ENCODE data around the gene MAP7D2.

The MAP7D2 gene

DNA sequence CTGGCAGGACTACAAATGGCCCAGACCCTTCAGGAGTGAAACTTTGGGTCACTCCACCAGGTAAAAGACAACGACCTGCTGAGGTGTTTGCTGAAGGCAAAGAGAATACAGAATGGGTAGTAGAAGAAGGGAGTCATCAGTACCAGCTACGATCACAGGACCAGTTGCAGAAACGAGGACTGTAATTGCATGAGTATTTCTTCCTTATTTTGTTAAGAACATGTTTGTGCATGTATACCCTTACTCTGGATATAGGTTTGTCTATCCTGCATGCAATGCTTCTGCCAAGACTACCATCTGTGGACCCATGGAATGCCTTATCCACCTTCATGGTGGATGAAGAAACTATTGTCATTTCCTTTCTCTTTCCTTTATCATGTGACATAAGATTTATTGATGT lies 77.7 kb downstream of the MAP7D2 start:
- Histone ChIP-seq H4K20me1 (ENCODE audit: insufficient read depth, low read length) (no peaks in the 10 kb centered on the region), H2AFZ (ENCODE audit: low read depth, low read length) (no peak overlapping the region), H3K4me2 (ENCODE audit: insufficient read depth, low read length) (no peak overlapping the region), H3K9me3 (ENCODE audit: insufficient read depth, low read length, severe bottlenecking) (no peaks in the 10 kb centered on the region), H3K36me3 (ENCODE audit: insufficient read depth, low read length) (no peaks in the 10 kb centered on the region), H3K27me3 (ENCODE audit: insufficient read depth, low read length, poor library complexity) (no peaks in the 10 kb centered on the region), H3K27ac (ENCODE audit: low read length) (no peak overlapping the region), H3K4me3 (ENCODE audit: low read depth in 1 of 2, low read length in 2 of 2) (no peak overlapping the region), H3K4me1 (ENCODE audit: insufficient read depth, low read length) (no peaks in the 10 kb centered on the region), H3K79me2 (ENCODE audit: insufficient read depth, low read length) (no peaks in the 10 kb centered on the region), H3K9ac (ENCODE audit: low read depth, low read length) (no peak overlapping the region)
- TF ChIP-seq EZH2 (IDR thresholded peaks at IDR 0.05; ENCODE audit: borderline replicate concordance, low read depth, low read length, severe bottlenecking) = no peak
- TF ChIP-seq, protein P1, sequence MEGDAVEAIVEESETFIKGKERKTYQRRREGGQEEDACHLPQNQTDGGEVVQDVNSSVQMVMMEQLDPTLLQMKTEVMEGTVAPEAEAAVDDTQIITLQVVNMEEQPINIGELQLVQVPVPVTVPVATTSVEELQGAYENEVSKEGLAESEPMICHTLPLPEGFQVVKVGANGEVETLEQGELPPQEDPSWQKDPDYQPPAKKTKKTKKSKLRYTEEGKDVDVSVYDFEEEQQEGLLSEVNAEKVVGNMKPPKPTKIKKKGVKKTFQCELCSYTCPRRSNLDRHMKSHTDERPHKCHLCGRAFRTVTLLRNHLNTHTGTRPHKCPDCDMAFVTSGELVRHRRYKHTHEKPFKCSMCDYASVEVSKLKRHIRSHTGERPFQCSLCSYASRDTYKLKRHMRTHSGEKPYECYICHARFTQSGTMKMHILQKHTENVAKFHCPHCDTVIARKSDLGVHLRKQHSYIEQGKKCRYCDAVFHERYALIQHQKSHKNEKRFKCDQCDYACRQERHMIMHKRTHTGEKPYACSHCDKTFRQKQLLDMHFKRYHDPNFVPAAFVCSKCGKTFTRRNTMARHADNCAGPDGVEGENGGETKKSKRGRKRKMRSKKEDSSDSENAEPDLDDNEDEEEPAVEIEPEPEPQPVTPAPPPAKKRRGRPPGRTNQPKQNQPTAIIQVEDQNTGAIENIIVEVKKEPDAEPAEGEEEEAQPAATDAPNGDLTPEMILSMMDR (IDR thresholded peaks at IDR 0.05; ENCODE audit: borderline replicate concordance, extremely low read depth, low read length, poor library complexity, severe bottlenecking) = no peak
- ATAC-seq (ENCODE audit: insufficient read depth, low read depth) = no peak
- DNase-seq = no peak

DNA sequence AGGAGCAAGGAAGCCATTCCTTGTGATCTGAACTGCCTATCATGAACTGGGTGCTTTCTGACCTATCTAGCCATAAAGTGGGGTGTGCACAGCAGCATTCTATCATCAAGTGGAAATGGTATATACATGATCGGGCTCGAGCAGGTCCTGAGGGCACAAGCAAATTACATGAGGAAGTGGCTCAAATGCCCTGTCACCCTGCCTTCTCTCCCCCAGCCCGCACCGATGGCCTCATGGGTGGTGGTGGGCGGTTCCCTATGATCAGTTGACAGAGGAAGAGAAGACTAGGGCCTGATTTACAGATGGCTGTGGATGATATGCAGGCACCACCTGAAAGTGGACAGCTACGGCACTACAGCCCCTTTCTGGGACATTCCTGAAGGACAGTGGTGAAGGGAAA lies 79.5 kb downstream of the MAP7D2 start:
- no peak for DNase-seq
- H2AFZ ChIP-seq (ENCODE audit: low read depth, low read length) = no peak overlapping the region
- no peaks in the 10 kb centered on the region for H3K36me3 ChIP-seq (ENCODE audit: insufficient read depth, low read length)
- H3K79me2 ChIP-seq (ENCODE audit: insufficient read depth, low read length) = no peaks in the 10 kb centered on the region
- H3K9ac ChIP-seq (ENCODE audit: low read depth, low read length) = no peak overlapping the region
- H3K9me3 ChIP-seq (ENCODE audit: insufficient read depth, low read length, severe bottlenecking) = no peaks in the 10 kb centered on the region
- H3K27ac ChIP-seq (ENCODE audit: low read length) = no peak overlapping the region
- H3K4me1 ChIP-seq (ENCODE audit: insufficient read depth, low read length) = peaks cover 1% of the 10 kb centered on the region; the same call in 1 of the 2 replicates
- no peak for TF ChIP-seq EZH2 (IDR thresholded peaks at IDR 0.05; ENCODE audit: borderline replicate concordance, low read depth, low read length, severe bottlenecking)
- TF ChIP-seq, protein P1 (IDR thresholded peaks at IDR 0.05; ENCODE audit: borderline replicate concordance, extremely low read depth, low read length, poor library complexity, severe bottlenecking) = no peak
- no peaks in the 10 kb centered on the region for H3K27me3 ChIP-seq (ENCODE audit: insufficient read depth, low read length, poor library complexity)
- H3K4me3 ChIP-seq (ENCODE audit: low read depth in 1 of 2, low read length in 2 of 2) = no peak overlapping the region
- no peaks in the 10 kb centered on the region for H4K20me1 ChIP-seq (ENCODE audit: insufficient read depth, low read length)
- ATAC-seq (ENCODE audit: insufficient read depth, low read depth) = no peak
- H3K4me2 ChIP-seq (ENCODE audit: insufficient read depth, low read length) = no peak overlapping the region

DNA sequence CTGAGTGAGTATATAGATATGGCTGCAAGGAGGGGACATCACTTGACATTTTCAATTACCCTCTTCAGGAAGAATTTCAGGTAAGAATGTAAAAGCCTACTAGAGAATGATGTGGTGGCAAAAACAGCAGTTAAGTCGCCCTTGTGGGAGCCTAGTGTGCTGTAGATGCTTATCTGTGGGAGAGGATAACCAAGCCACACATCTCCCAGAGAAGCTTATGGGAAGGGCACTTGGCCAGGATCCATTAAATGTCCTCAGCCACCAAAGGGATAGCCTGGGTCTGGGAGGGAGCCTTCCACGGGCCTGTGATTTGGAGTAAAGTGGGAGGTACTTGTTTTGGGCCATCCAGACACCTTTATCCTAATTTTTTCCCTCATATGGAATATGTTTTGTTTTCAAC lies 84.5 kb downstream of the MAP7D2 start:
- Histone ChIP-seq H3K27me3 (ENCODE audit: insufficient read depth, low read length, poor library complexity) (no peaks in the 10 kb centered on the region), H2AFZ (ENCODE audit: low read depth, low read length) (no peak overlapping the region), H3K79me2 (ENCODE audit: insufficient read depth, low read length) (no peaks in the 10 kb centered on the region), H4K20me1 (ENCODE audit: insufficient read depth, low read length) (no peaks in the 10 kb centered on the region), H3K4me3 (ENCODE audit: low read depth in 1 of 2, low read length in 2 of 2) (no peak overlapping the region), H3K27ac (ENCODE audit: low read length) (no peak overlapping the region), H3K4me1 (ENCODE audit: insufficient read depth, low read length) (peaks cover 39% of the 10 kb centered on the region), H3K9me3 (ENCODE audit: insufficient read depth, low read length, severe bottlenecking) (no peaks in the 10 kb centered on the region), H3K9ac (ENCODE audit: low read depth, low read length) (no peak overlapping the region), H3K4me2 (ENCODE audit: insufficient read depth, low read length) (no peak overlapping the region), H3K36me3 (ENCODE audit: insufficient read depth, low read length) (no peaks in the 10 kb centered on the region)
- ATAC-seq (ENCODE audit: insufficient read depth, low read depth) (no peak), DNase-seq (no peak)
- TF ChIP-seq, protein P1 (IDR thresholded peaks at IDR 0.05; ENCODE audit: borderline replicate concordance, extremely low read depth, low read length, poor library complexity, severe bottlenecking) = no peak
- TF ChIP-seq EZH2 (IDR thresholded peaks at IDR 0.05; ENCODE audit: borderline replicate concordance, low read depth, low read length, severe bottlenecking) = no peak

DNA sequence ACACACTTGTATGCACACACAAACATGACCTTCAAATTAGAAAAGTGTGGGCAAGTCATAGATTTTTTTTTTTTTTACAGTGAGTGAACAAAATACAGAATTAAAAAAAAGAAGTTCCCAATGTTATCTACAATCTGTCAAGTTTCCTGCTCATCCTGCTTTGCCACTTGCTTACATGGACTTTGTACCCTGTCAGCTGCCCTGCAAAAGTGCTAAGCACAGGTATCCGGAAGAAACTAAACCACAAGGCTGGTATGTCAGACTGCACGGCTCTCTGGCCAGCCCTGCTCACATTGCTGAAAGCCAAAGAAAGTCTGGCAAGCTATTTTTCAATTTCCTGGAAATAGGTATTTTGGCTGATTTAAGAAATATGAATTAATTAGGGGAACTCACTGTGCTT lies 87.0 kb downstream of the MAP7D2 start:
- H3K9ac ChIP-seq (ENCODE audit: low read depth, low read length) = no peak overlapping the region
- H3K9me3 ChIP-seq (ENCODE audit: insufficient read depth, low read length, severe bottlenecking) = no peaks in the 10 kb centered on the region
- H3K79me2 ChIP-seq (ENCODE audit: insufficient read depth, low read length) = no peaks in the 10 kb centered on the region
- ATAC-seq (ENCODE audit: insufficient read depth, low read depth) (peak; percentile 56), DNase-seq (peak; percentile 44)
- H3K27me3 ChIP-seq (ENCODE audit: insufficient read depth, low read length, poor library complexity) = no peaks in the 10 kb centered on the region
- H3K4me1 ChIP-seq (ENCODE audit: insufficient read depth, low read length) = peaks cover 56% of the 10 kb centered on the region
- no peak overlapping the region for H2AFZ ChIP-seq (ENCODE audit: low read depth, low read length)
- H3K27ac ChIP-seq (ENCODE audit: low read length) = peak overlapping the region; percentile 73
- H3K36me3 ChIP-seq (ENCODE audit: insufficient read depth, low read length) = no peaks in the 10 kb centered on the region
- no peak overlapping the region for H3K4me3 ChIP-seq (ENCODE audit: low read depth in 1 of 2, low read length in 2 of 2)
- TF ChIP-seq, protein P1 (IDR thresholded peaks at IDR 0.05; ENCODE audit: borderline replicate concordance, extremely low read depth, low read length, poor library complexity, severe bottlenecking) = no peak
- no peak for TF ChIP-seq EZH2 (IDR thresholded peaks at IDR 0.05; ENCODE audit: borderline replicate concordance, low read depth, low read length, severe bottlenecking)
- no peaks in the 10 kb centered on the region for H4K20me1 ChIP-seq (ENCODE audit: insufficient read depth, low read length)
- peak overlapping the region; percentile 15; the same call in 1 of the 2 replicates for H3K4me2 ChIP-seq (ENCODE audit: insufficient read depth, low read length)

All from DND-41 (cell line).